ENCODE results near the gene PLAAT4. TPM values are rescaled to one million over a fixed set of nuclear protein-coding genes. Genes with fewer than 3 reads are reported as not detected.

Gene PLAAT4
- total and polyA plus RNA-seq, 2 of the 13 experiments (the other 11 are each of a cell fraction or from before 2014, with no cell fraction given), result 0.71 to 1.00 TPM

DNA sequence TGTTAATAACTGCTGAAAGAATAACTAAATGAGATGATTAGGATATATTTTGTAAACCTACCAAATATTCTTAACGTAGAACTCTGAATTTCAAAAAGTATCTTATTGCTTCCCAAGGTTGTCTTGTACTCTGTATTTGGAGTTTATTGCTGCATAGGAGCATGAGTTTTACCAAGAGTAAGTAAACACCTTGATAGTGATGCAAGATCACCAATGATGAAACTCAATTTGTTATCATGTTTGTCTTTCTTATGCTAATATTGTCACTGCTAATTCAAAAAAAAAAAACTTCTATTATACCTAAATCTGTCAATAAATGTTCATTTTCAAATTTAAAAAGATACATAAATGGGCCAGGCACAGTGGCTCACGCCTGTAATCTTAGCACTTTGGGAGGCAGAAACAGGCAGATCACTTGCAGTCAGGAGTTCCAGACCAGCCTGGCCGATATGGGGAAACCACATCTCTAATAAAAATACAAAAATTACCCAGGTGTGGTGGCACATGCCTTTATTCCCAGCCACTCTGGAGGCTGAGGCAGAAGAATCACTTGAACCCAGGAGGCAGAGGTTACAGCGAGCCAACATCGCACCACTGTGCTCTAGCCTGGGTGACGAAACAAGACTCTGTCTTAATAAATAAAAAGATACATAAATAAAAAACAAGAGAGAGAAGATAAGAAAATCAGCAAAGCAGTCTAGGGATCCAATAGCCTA, 50.0 kb downstream of the PLAAT4 start (continued):
- TF ChIP-seq KLF16 (CRISPR knock-in tag; IDR thresholded peaks at IDR 0.05), result peak in 1 of 2 experiments; percentile 37; a peak in 1 of 4 replicates

- WGBS (ENCODE audit: low lambda C conversion rate), result 53% methylated on average over 3 of the region's 3 CpGs
- in situ Hi-C loops (cut with HindIII; ENCODE audit: extremely low pct_ligation_motif_present, low pct_unique_long_range_greater_than_20kb) (no loop called here), intact Hi-C loops (cut with micrococcal nuclease; ENCODE audit: unreplicated experiment) (no loop called here)
- POLR2A ChIA-PET, result no interaction called here
- H3K27me3 ChIP-seq (ENCODE audit: control insufficient read depth in 1 of 2, insufficient read depth in 2 of 2, low read length in 2 of 2), result no peaks in the 10 kb centered on the region; a peak in 1 of 5 replicates
- no peak overlapping the region for H3K4me3 ChIP-seq (replicated peaks in 1 of 3; ENCODE audit: insufficient read depth in 1 of 3, low read depth in 2 of 3, low read length in 3 of 3)
- H3K27ac ChIP-seq (ENCODE audit: extremely low read length, insufficient read depth, low read length), result no peak overlapping the region
- CTCF ChIA-PET (ENCODE audit: low intra/inter-chr PET ratio, low total read pairs), result no interaction called here
- no peak for ATAC-seq
- H3K9ac ChIP-seq (ENCODE audit: insufficient read depth, low read depth, low read length), result no peak overlapping the region
- H3K36me3 ChIP-seq (replicated peaks in 1 of 2; ENCODE audit: control insufficient read depth in 1 of 2, insufficient read depth in 2 of 2, low read length in 2 of 2), result no peaks in the 10 kb centered on the region
- no peak for DNase-seq (ENCODE audit: low spot score)
- H4K20me1 ChIP-seq (ENCODE audit: insufficient read depth, low read length), result no peaks in the 10 kb centered on the region
- TF ChIP-seq STAG1 (CRISPR knock-in tag; IDR thresholded peaks at IDR 0.05) (no peak), NR2F6 (IDR thresholded peaks at IDR 0.05) (no peak), NR2F6 (CRISPR knock-in tag; IDR thresholded peaks at IDR 0.05) (no peak), ZMAT5 (CRISPR knock-in tag; IDR thresholded peaks at IDR 0.05; ENCODE audit: borderline replicate concordance, low read depth) (no peak), JUND (CRISPR knock-in tag; IDR thresholded peaks at IDR 0.05) (no peak), ZNF558 (CRISPR knock-in tag; IDR thresholded peaks at IDR 0.05; ENCODE audit: borderline replicate concordance) (no peak), ZNF598 (CRISPR knock-in tag; IDR thresholded peaks at IDR 0.05; ENCODE audit: borderline replicate concordance) (no peak), PCBP1 (IDR thresholded peaks at IDR 0.05; ENCODE audit: borderline replicate concordance, low read depth, low read length) (no peak), ZNF672 (CRISPR knock-in tag; IDR thresholded peaks at IDR 0.05) (no peak), TAF15 (IDR thresholded peaks at IDR 0.05; ENCODE audit: low read depth, low read length, poor library complexity, severe bottlenecking) (no peak)
- TF ChIP-seq, protein P1, sequence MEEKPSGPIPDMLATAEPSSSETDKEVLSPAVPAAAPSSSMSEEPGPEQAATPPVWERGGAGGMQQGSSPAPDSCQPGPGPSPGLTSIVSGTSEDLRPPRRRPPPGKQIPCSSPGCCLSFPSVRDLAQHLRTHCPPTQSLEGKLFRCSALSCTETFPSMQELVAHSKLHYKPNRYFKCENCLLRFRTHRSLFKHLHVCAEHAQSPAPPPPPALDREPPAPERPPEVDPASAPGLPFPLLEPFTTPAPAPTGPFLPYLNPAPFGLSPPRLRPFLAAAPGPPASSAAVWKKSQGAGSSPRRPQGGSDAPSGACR (CRISPR knock-in tag; IDR thresholded peaks at IDR 0.05), result no peak
- peaks cover 11% of the 10 kb centered on the region for H3K4me1 ChIP-seq (ENCODE audit: insufficient read depth, low read length)
- H3K9me3 ChIP-seq (ENCODE audit: low read length), result no peaks in the 10 kb centered on the region
- BruUV-seq (replicated peaks), result no TSS peak
- H3K79me2 ChIP-seq (ENCODE audit: insufficient read depth, low read length), result no peaks in the 10 kb centered on the region
- no peak overlapping the region for H3K4me2 ChIP-seq (ENCODE audit: low read depth, low read length)
- FAIRE-seq, result no peak
- H2AFZ ChIP-seq (ENCODE audit: low read length), result no peak overlapping the region
These were observed 52.4 kb downstream of the PLAAT4 start for GRCh38 chr11:63589000-63589399.
